HEK293 (cell line): ENCODE data around the gene RASAL2.

ENCODE experiments used
- CTCF ChIA-PET: fragments of 350-600 bp; formaldehyde crosslinking; extraction: SDS; loops from one replicate; lab custom pipeline; 2021; ENCODE audit warnings: antibody characterized with exemption; lab: Yijun Ruan, JAX
- POLR2A ChIA-PET: fragments of 300-600 bp; formaldehyde crosslinking; extraction: SDS; loops from one replicate; lab custom pipeline; 2020; ENCODE audit warnings: antibody characterized with exemption, inconsistent platforms; lab: Yijun Ruan, JAX
- H3K27ac ChIP-seq: fragments of 200-500 bp; sonication (Bioruptor generic); 2 replicates; pipeline ENCODE4 v1.5.1; 2014; ENCODE audit warnings: low read depth, low read length, control low read depth, inconsistent platforms; ENCODE audit errors: extremely low read depth
- H3K36me3 ChIP-seq, 2 experiments: fragments of 200-500 bp in 1 of 2; sonication (Bioruptor generic) in 1 of 2; 1 replicate in 1 of 2; 2 replicates in 1 of 2; pipeline ENCODE4 v1.5.1; 2014 to 2017; ENCODE audit warnings: inconsistent platforms in 2 of 2, low read length in 2 of 2; ENCODE audit not compliant: control insufficient read depth in 2 of 2, insufficient read depth in 1 of 2
- H3K4me1 ChIP-seq: fragments of 200-500 bp; sonication (Bioruptor generic); 2 replicates; pipeline ENCODE4 v1.5.1; 2014; ENCODE audit warnings: mild to moderate bottlenecking, low read length, inconsistent platforms; ENCODE audit not compliant: control insufficient read depth, insufficient read depth
- H3K4me3 ChIP-seq: 2 replicates; pipeline ENCODE4 v1.5.1; 2011; ENCODE audit warnings: low read depth, mild to moderate bottlenecking, control low read depth, low read length, moderate library complexity
- H3K9me3 ChIP-seq: fragments of 200-500 bp; sonication (Bioruptor generic); 2 replicates; pipeline ENCODE4 v1.5.1; 2014; ENCODE audit warnings: low read depth, low read length, inconsistent platforms; ENCODE audit not compliant: control insufficient read depth, insufficient read depth
- GLIS2 ChIP-seq: fragments of 450-650 bp; formaldehyde crosslinking; IDR thresholded peaks from 2 replicates; pipeline ENCODE4 v1.5.1; 2016; ENCODE audit warnings: missing biosample characterization, missing genetic modification characterization
- PRDM2 ChIP-seq: fragments of 450-650 bp; formaldehyde crosslinking; IDR thresholded peaks from 2 replicates; pipeline ENCODE4 v1.5.1; 2016; ENCODE audit warnings: missing biosample characterization, missing genetic modification characterization, borderline replicate concordance
- ZBTB11 ChIP-seq: fragments of 450-650 bp; formaldehyde crosslinking; conservative IDR thresholded peaks from 2 replicates; pipeline ENCODE4 v1.5.1; 2016; ENCODE audit warnings: low read depth, missing biosample characterization, missing genetic modification characterization
- ZBTB6 ChIP-seq: fragments of 450-650 bp; formaldehyde crosslinking; IDR thresholded peaks from 2 replicates; pipeline ENCODE4 v1.5.1; 2017; ENCODE audit warnings: missing biosample characterization, missing genetic modification characterization
- ZNF132 ChIP-seq: fragments of 450-650 bp; formaldehyde crosslinking; IDR thresholded peaks from 2 replicates; pipeline ENCODE4 v1.5.1; 2017; ENCODE audit warnings: missing biosample characterization, missing genetic modification characterization, borderline replicate concordance
- ZNF138 ChIP-seq: fragments of 450-650 bp; formaldehyde crosslinking; IDR thresholded peaks from 2 replicates; pipeline ENCODE4 v1.5.1; 2016; ENCODE audit warnings: missing biosample characterization, missing genetic modification characterization, borderline replicate concordance
- ZNF37A ChIP-seq: fragments of 450-650 bp; IDR thresholded peaks from 2 replicates; pipeline ENCODE4 v1.5.1; 2018; ENCODE audit warnings: missing biosample characterization, missing genetic modification characterization
- ZNF48 ChIP-seq: fragments of 450-650 bp; formaldehyde crosslinking; IDR thresholded peaks from 2 replicates; pipeline ENCODE4 v1.5.1; 2016; ENCODE audit warnings: missing biosample characterization, missing genetic modification characterization
- ZNF530 ChIP-seq: fragments of 450-650 bp; formaldehyde crosslinking; IDR thresholded peaks from 2 replicates; pipeline ENCODE4 v1.5.1; 2016; ENCODE audit warnings: low read depth, missing biosample characterization, missing genetic modification characterization
- ZNF549 ChIP-seq: fragments of 450-650 bp; IDR thresholded peaks from 2 replicates; pipeline ENCODE4 v1.5.1; 2018; ENCODE audit warnings: missing biosample characterization, missing genetic modification characterization, mild to moderate bottlenecking, inconsistent platforms, moderate library complexity
- ZNF610 ChIP-seq: fragments of 450-650 bp; formaldehyde crosslinking; IDR thresholded peaks from 2 replicates; pipeline ENCODE4 v1.5.1; 2016; ENCODE audit warnings: missing biosample characterization, missing genetic modification characterization, borderline replicate concordance
- ZNF677 ChIP-seq: fragments of 450-650 bp; IDR thresholded peaks from 2 replicates; pipeline ENCODE4 v1.5.0; 2018; ENCODE audit warnings: missing biosample characterization, mild to moderate bottlenecking, missing genetic modification characterization, moderate library complexity
- ZNF76 ChIP-seq: fragments of 450-650 bp; formaldehyde crosslinking; IDR thresholded peaks from 2 replicates; pipeline ENCODE4; 2016; ENCODE audit warnings: low read depth, missing biosample characterization, missing genetic modification characterization, borderline replicate concordance
- ZNF843 ChIP-seq: fragments of 450-650 bp; formaldehyde crosslinking; IDR thresholded peaks from 2 replicates; pipeline ENCODE4 v1.5.1; 2016; ENCODE audit warnings: missing biosample characterization, missing genetic modification characterization
- TF ChIP-seq, protein P1 (sequence below): fragments of 450-650 bp; formaldehyde crosslinking; IDR thresholded peaks from 2 replicates; pipeline ENCODE4 v1.5.1; 2016; ENCODE audit warnings: missing biosample characterization, missing genetic modification characterization

Gene RASAL2

DNA sequence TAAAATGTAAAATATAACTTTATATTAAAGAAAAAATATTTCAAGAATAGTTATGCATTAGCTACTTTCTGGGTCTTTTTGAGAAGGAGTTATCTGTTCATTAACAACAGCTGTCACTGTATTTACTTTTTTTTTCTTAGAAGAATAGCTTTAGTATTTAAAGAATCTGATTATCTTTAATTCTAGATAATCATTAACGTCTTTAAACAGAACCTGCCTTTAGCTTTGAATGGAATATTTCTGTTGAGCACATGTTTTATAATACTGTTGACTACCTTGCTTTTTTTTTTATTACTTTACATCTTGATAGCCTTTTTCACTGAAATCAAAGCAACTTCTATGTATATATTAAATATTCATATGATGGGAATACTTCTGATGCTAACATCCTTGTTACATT is 270.9 kb downstream of the RASAL2 start (continued):
- TF ChIP-seq PRDM2 (tag by site-specific recombination) = no peak
- TF ChIP-seq GLIS2 (tag by site-specific recombination) = no peak
- TF ChIP-seq ZBTB11 (tag by site-specific recombination) = no peak
- no peak for TF ChIP-seq ZNF48
- TF ChIP-seq, all 188 proteins: peak for 0

DNA sequence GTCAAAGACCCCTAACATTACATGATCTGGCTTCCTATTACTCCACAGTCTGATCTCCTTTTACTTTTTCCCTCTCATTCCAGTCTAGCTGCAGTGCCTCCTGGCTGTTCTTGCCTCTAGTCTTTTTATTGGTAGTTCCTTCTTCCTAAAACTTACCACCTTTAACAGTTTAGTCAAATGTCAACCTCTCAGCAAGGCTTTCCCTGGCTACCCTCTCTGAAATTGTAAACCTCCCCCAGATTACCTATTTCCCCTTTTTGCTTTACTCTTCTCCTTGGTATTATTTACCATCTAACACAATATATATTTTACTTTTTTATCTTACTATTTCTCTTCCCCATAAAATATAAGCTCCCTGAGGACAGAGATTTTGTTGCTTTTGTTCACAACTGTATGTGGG is 273.2 kb downstream of the RASAL2 start:
- no peak overlapping the region for H3K27ac ChIP-seq
- POLR2A ChIA-PET = no interaction called here
- H3K4me1 ChIP-seq = peaks cover 3% of the 10 kb centered on the region; the same call in 1 of the 2 replicates
- no peaks in the 10 kb centered on the region for H3K9me3 ChIP-seq
- H3K4me3 ChIP-seq = no peak overlapping the region
- CTCF ChIA-PET = interaction anchor here (0.7 to 1.5 kb wide), 3 partner anchors 55 to 134 kb away, joined by 3 read pairs; no protein-coding TSS in a partner anchor
- H3K36me3 ChIP-seq = no peaks in the 10 kb centered on the region
- TF ChIP-seq ZNF610 (tag by site-specific recombination) = no peak
- no peak for TF ChIP-seq ZBTB6
- TF ChIP-seq ZNF76 (tag by site-specific recombination) = no peak
- no peak for TF ChIP-seq ZNF138
- TF ChIP-seq, protein P1, sequence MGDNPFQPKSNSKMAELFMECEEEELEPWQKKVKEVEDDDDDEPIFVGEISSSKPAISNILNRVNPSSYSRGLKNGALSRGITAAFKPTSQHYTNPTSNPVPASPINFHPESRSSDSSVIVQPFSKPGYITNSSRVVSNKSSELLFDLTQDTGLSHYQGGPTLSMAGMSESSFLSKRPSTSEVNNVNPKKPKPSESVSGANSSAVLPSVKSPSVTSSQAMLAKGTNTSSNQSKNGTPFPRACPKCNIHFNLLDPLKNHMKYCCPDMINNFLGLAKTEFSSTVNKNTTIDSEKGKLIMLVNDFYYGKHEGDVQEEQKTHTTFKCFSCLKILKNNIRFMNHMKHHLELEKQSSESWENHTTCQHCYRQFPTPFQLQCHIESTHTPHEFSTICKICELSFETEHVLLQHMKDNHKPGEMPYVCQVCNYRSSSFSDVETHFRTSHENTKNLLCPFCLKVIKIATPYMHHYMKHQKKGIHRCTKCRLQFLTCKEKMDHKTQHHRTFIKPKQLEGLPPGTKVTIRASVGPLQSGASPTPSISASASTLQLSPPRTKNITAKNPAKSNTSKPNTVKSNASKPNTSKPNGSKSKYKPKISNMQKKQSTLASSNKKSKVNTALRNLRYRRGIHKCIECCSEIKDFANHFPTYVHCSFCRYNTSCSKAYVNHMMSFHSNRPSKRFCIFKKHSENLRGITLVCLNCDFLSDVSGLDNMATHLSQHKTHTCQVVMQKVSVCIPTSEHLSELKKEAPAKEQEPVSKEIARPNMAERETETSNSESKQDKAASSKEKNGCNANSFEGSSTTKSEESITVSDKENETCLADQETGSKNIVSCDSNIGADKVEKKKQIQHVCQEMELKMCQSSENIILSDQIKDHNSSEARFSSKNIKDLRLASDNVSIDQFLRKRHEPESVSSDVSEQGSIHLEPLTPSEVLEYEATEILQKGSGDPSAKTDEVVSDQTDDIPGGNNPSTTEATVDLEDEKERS (tag by site-specific recombination) = no peak
- no peak for TF ChIP-seq ZNF677 (tag by site-specific recombination)
- TF ChIP-seq ZNF843 (tag by site-specific recombination) = no peak
- TF ChIP-seq PRDM2 (tag by site-specific recombination) = no peak
- no peak for TF ChIP-seq ZNF132 (tag by site-specific recombination)
- TF ChIP-seq ZNF37A = no peak
- no peak for TF ChIP-seq ZNF530 (tag by site-specific recombination)
- TF ChIP-seq ZNF549 (tag by site-specific recombination) = no peak
